Dendritic cell treated with granulocyte-macrophage colony-stimulating factor and Interleukin-4, amounts not matched to agents 40 ng/mL and 50 ng/mL, for 4 days (primary cell): ENCODE data around the gene PDE9A.

Source experiments
- H3K27ac Mint-ChIP-seq: one replicate; pipeline ENCODE4 v1.8.0; 2022; ENCODE audit warnings: mild to moderate bottlenecking, mixed read lengths
- H3K27me3 Mint-ChIP-seq: one replicate; pipeline ENCODE4 v1.8.0; 2022; ENCODE audit warnings: mild to moderate bottlenecking, mixed read lengths
- H3K36me3 Mint-ChIP-seq: one replicate; pipeline ENCODE4 v1.8.0; 2022; ENCODE audit warnings: low read depth, mixed read lengths
- H3K4me1 Mint-ChIP-seq: one replicate; pipeline ENCODE4 v1.8.0; 2022; ENCODE audit warnings: low read depth, mixed read lengths
- H3K4me3 Mint-ChIP-seq: one replicate; pipeline ENCODE4 v1.8.0; 2022; ENCODE audit warnings: mild to moderate bottlenecking, moderate library complexity, mixed read lengths
- H3K9me3 Mint-ChIP-seq: one replicate; pipeline ENCODE4 v1.8.0; 2022; ENCODE audit warnings: mixed read lengths
- intact Hi-C: fragments of 100-400 bp; cut with micrococcal nuclease; formaldehyde crosslinking; loops from one replicate; pipeline ENCODE4 v1.15.0; 2022

Gene PDE9A

GRCh38 chr21:42769820-42770716 lies 116.6 kb downstream of the PDE9A start:
- H3K27ac Mint-ChIP-seq: no peak overlapping the region
- no peaks in the 10 kb centered on the region for H3K9me3 Mint-ChIP-seq
- no peaks in the 10 kb centered on the region for H3K27me3 Mint-ChIP-seq
- no peak overlapping the region for H3K4me3 Mint-ChIP-seq
- H3K4me1 Mint-ChIP-seq: no peaks in the 10 kb centered on the region
- no peaks in the 10 kb centered on the region for H3K36me3 Mint-ChIP-seq
- intact Hi-C loops: loop anchor here (5.0 kb wide), 1 partner anchor 38 kb away; no protein-coding TSS in a partner anchor

- Mint-ChIP-seq H3K4me1 (no peaks in the 10 kb centered on the region), H3K27ac (no peak overlapping the region), H3K4me3 (no peak overlapping the region), H3K9me3 (no peaks in the 10 kb centered on the region), H3K27me3 (peaks cover 3% of the 10 kb centered on the region), H3K36me3 (no peaks in the 10 kb centered on the region)
- intact Hi-C loops: no loop called here
These were observed 117.5 kb downstream of the PDE9A start for GRCh38 chr21:42770717-42771502.

GRCh38 chr21:42771503-42771805 lies 118.0 kb downstream of the PDE9A start:
- no peaks in the 10 kb centered on the region for H3K9me3 Mint-ChIP-seq
- intact Hi-C loops: no loop called here
- H3K4me1 Mint-ChIP-seq: no peaks in the 10 kb centered on the region
- no peak overlapping the region for H3K4me3 Mint-ChIP-seq
- H3K27me3 Mint-ChIP-seq: peaks cover 3% of the 10 kb centered on the region
- H3K27ac Mint-ChIP-seq: no peak overlapping the region
- H3K36me3 Mint-ChIP-seq: no peaks in the 10 kb centered on the region

GRCh38 chr21:42775123-42775522 lies 121.7 kb downstream of the PDE9A start:
- Mint-ChIP-seq H3K4me1 (no peaks in the 10 kb centered on the region), H3K9me3 (no peaks in the 10 kb centered on the region), H3K36me3 (no peaks in the 10 kb centered on the region), H3K27ac (no peak overlapping the region), H3K4me3 (no peak overlapping the region), H3K27me3 (peaks cover 24% of the 10 kb centered on the region)
- intact Hi-C loops: no loop called here

GRCh38 chr21:42775891-42776290 lies 122.5 kb downstream of the PDE9A start:
- Mint-ChIP-seq H3K36me3 (no peaks in the 10 kb centered on the region), H3K9me3 (no peaks in the 10 kb centered on the region), H3K4me3 (no peak overlapping the region), H3K4me1 (no peaks in the 10 kb centered on the region), H3K27me3 (peaks cover 31% of the 10 kb centered on the region), H3K27ac (no peak overlapping the region)
- intact Hi-C loops: no loop called here

- Mint-ChIP-seq H3K27ac (no peak overlapping the region), H3K4me1 (peaks cover 10% of the 10 kb centered on the region), H3K36me3 (no peaks in the 10 kb centered on the region), H3K27me3 (peaks cover 43% of the 10 kb centered on the region), H3K4me3 (no peak overlapping the region), H3K9me3 (no peaks in the 10 kb centered on the region)
- intact Hi-C loops: no loop called here
These were observed 123.8 kb downstream of the PDE9A start for GRCh38 chr21:42777064-42777756.

GRCh38 chr21:42777757-42778344 lies 124.4 kb downstream of the PDE9A start:
- H3K36me3 Mint-ChIP-seq: no peaks in the 10 kb centered on the region
- intact Hi-C loops: no loop called here
- no peaks in the 10 kb centered on the region for H3K9me3 Mint-ChIP-seq
- H3K4me3 Mint-ChIP-seq: no peak overlapping the region
- H3K27me3 Mint-ChIP-seq: peaks cover 50% of the 10 kb centered on the region
- no peak overlapping the region for H3K27ac Mint-ChIP-seq
- peaks cover 12% of the 10 kb centered on the region for H3K4me1 Mint-ChIP-seq

GRCh38 chr21:42779431-42779861 lies 126.0 kb downstream of the PDE9A start:
- H3K4me3 Mint-ChIP-seq: no peak overlapping the region
- intact Hi-C loops: no loop called here

GRCh38 chr21:42780617-42781016 lies 127.2 kb downstream of the PDE9A start:
- Mint-ChIP-seq H3K4me1 (peaks cover 21% of the 10 kb centered on the region), H3K36me3 (no peaks in the 10 kb centered on the region), H3K27ac (no peak overlapping the region), H3K9me3 (no peaks in the 10 kb centered on the region), H3K27me3 (peaks cover 54% of the 10 kb centered on the region), H3K4me3 (no peak overlapping the region)
- intact Hi-C loops: no loop called here

More at GRCh38 chr21:42779431-42779861, 126.0 kb downstream of the PDE9A start:
- peaks cover 21% of the 10 kb centered on the region for H3K4me1 Mint-ChIP-seq
- peaks cover 56% of the 10 kb centered on the region for H3K27me3 Mint-ChIP-seq
- no peak overlapping the region for H3K27ac Mint-ChIP-seq
- H3K9me3 Mint-ChIP-seq: no peaks in the 10 kb centered on the region
- H3K36me3 Mint-ChIP-seq: no peaks in the 10 kb centered on the region

- Mint-ChIP-seq H3K4me3 (no peak overlapping the region), H3K36me3 (no peaks in the 10 kb centered on the region), H3K4me1 (peaks cover 21% of the 10 kb centered on the region), H3K27ac (no peak overlapping the region), H3K9me3 (peaks cover 1% of the 10 kb centered on the region), H3K27me3 (peaks cover 53% of the 10 kb centered on the region)
- intact Hi-C loops: no loop called here
These were observed 127.9 kb downstream of the PDE9A start for GRCh38 chr21:42781150-42781970.

- Mint-ChIP-seq H3K4me3 (no peak overlapping the region), H3K36me3 (no peaks in the 10 kb centered on the region), H3K27ac (no peak overlapping the region), H3K9me3 (peaks cover 8% of the 10 kb centered on the region), H3K27me3 (peaks cover 52% of the 10 kb centered on the region), H3K4me1 (peaks cover 21% of the 10 kb centered on the region)
- intact Hi-C loops: no loop called here
These were observed 128.7 kb downstream of the PDE9A start for GRCh38 chr21:42781971-42782722.

- no peaks in the 10 kb centered on the region for H3K36me3 Mint-ChIP-seq
- H3K4me3 Mint-ChIP-seq: no peak overlapping the region
- peaks cover 8% of the 10 kb centered on the region for H3K9me3 Mint-ChIP-seq
- intact Hi-C loops: no loop called here
- H3K4me1 Mint-ChIP-seq: peaks cover 21% of the 10 kb centered on the region
- H3K27ac Mint-ChIP-seq: no peak overlapping the region
- H3K27me3 Mint-ChIP-seq: peaks cover 46% of the 10 kb centered on the region
These were observed 129.4 kb downstream of the PDE9A start for GRCh38 chr21:42782723-42783242.
